Body of pancreas (tissue), 4 donors: Measurements from ENCODE around the gene PLPPR3.

Source experiments
- POLR2A ChIP-seq, 3 donors: fragments of 450-650 bp; IDR thresholded peaks; one replicate each; pipeline ENCODE4 v1.6.1; 2016; ENCODE audit warnings: antibody characterized with exemption in 3 of 3, mild to moderate bottlenecking in 2 of 3
- TF ChIP-seq, protein P1 (sequence below), 7 experiments: fragments of 450-650 bp in 4 of 7; fragments of 200-600 bp in 3 of 7; sonication (generic) in 3 of 7; IDR thresholded peaks; one replicate each; pipeline ENCODE4 v1.5.1; 2016 to 2019; ENCODE audit warnings: antibody characterized with exemption in 7 of 7

DNA sequence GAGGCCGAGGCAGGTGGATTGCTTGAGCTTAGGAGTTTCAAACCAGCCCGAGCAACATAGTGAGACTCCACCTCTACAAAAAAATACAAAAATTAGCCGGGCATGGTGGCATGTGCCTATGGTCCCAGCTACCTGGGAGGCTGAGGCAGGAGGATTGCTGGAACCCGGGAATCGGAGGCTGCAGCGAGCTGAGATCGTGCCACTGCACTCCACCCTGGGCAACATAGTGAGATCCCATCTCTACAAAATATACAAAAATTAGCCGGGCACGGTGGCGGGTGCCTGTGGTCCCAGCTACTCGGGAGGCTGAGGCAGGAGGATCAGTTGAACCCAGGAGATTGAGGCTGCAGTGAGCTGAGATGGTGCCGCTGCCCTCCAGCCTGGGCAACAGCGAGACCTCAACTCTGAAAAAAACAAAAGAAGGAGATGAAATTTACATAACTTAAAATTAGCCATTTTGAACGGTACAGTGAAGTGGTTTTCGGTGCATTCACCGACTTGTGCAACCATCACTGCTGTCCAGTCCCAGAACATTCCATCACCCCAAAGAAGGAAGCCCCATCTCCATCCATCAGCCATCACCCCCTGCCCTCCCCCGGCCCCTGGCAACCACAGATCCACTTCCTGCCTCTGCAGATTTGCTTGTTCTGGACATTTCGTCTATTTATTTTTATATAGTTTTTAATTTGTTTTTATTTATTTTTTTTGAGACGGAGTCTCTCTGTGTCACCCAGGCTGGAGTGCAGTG is 4.3 kb upstream of the PLPPR3 start:
- TF ChIP-seq, protein P1, sequence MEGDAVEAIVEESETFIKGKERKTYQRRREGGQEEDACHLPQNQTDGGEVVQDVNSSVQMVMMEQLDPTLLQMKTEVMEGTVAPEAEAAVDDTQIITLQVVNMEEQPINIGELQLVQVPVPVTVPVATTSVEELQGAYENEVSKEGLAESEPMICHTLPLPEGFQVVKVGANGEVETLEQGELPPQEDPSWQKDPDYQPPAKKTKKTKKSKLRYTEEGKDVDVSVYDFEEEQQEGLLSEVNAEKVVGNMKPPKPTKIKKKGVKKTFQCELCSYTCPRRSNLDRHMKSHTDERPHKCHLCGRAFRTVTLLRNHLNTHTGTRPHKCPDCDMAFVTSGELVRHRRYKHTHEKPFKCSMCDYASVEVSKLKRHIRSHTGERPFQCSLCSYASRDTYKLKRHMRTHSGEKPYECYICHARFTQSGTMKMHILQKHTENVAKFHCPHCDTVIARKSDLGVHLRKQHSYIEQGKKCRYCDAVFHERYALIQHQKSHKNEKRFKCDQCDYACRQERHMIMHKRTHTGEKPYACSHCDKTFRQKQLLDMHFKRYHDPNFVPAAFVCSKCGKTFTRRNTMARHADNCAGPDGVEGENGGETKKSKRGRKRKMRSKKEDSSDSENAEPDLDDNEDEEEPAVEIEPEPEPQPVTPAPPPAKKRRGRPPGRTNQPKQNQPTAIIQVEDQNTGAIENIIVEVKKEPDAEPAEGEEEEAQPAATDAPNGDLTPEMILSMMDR (IDR thresholded peaks at IDR 0.05) = no peak
- no peak for TF ChIP-seq POLR2A (IDR thresholded peaks at IDR 0.05)
